HG03135 (cell line): ENCODE measurements around the gene FBXW9.
"Not testable (repeated sequence)": the region's sequence is repeated elsewhere in the genome, so short reads cannot be mapped to it uniquely, and the experiment has no call there.

Experiments
- ATAC-seq: cut with Tn5 transposase; IDR thresholded peaks from one replicate; pipeline ENCODE4 v1.9.1; 2021; ENCODE audit warnings: mild to moderate bottlenecking, moderate library complexity; ENCODE audit not compliant: unreplicated experiment

The FBXW9 gene

DNA sequence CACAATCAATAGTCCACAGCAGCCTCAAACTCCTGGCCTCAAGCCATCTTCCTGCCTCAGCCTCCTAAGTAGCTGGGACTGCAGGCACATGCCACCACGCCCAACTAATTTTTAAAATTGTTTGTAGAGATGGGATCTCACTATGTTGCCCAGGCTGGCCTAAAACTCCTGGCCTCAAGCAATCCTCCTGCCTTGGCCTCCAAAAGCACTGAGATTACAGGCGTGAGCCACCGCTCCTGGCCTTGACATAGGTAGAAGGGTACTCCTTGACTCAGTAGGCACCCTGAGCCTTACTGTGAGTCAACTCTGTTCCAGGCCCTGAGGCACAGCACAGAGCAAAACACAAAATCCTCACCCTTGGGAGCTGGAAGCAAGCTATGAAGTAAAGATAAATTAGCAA is 19.5 kb upstream of the FBXW9 start:
- ATAC-seq = no peak

DNA sequence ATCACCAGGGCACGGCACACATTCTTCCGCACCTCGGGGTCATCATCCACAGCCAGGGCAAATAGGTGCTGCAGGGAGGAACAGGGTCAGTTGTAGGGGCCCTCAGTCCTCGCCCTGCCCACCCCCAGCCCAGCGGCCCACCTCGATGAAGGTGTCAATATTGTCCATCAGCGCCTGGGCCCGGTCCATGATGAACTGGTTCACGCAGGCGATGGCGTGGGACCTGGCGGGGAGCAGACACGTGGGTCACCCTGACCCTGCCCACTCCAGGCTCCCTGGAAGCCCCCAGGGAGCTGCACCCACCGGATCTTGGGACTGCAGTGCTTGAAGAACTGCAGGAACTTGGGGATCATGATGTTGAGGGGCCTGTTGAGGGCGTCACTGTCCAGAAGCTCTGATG is 18.7 kb upstream of the FBXW9 start:
- ATAC-seq = no peak

DNA sequence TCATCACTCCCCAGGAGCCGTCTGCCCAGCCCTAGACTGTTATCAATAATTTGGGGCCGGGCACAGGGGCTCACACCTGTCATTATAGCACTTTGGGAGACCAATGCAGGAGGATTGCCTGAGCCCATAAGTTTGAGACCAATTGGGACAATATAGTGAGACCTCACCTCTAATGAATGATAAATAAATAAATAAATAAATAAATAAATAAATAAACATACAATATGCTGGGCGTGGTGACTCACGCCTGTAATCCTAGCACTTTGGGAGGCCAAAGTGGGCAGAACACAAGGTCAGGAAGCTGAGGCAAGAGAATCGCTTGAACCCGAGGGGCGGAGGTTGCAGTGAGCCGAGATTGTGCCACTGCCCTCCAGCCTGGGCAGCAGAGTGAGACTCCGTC is 16.9 kb upstream of the FBXW9 start:
- not testable (repeated sequence) for ATAC-seq

DNA sequence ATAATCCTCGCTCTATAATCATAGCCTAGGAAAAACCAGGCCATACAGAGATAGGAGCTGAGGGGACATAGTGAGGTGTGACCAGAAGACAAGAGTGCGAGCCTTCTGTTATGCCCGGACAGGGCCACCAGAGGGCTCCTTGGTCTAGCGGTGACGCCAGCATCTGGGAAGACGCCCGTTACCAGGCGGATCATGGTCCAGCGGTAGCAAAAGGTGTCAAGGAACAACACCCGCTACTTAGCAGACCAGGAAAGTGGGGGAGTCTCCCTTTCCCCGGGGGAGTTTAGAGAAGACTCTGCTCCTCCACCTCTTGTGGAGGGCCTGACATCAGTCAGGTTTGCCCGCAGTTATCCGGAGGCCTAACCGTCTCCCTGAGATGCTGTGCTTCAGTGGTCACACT is 15.6 kb upstream of the FBXW9 start:
- not testable (repeated sequence) for ATAC-seq

DNA sequence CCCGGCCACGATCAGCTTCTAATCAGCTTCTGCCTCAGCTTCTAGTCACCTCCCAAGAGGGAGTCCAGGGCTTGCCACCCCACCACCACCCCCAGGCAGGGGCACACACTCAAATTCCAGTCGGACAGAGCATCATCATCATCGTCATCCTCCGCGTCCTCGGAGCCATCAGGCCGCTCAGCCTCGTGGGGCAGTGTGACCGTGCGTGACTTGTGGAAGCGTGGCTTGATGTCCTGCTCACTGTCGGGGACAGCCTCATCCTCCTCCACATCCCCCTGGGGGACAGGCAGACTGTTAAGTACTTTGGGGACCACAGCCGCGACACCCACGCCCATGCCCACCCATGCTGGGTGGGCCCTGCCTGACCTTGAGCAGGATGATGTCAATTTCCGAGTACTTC is 14.8 kb upstream of the FBXW9 start:
- no peak for ATAC-seq

DNA sequence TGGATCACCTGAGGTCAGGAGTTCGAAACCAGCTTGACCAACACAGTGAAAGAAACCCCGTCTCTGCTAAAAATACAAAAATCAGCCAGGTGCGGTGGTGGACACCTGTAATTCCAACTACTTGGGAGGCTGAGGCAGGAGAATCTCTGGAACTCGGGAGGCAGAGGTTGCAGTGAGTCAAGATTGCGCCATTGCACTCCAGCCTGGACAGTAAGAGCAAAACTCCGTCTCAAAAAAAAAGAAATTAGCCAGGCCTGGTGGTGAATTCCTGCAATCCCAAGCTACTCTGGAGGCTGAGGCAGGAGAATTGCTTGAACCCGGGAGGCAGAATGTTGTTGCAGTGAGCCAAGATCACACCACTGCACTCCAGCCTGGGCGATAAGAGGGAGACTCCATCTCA is 12.2 kb upstream of the FBXW9 start:
- no peak for ATAC-seq

DNA sequence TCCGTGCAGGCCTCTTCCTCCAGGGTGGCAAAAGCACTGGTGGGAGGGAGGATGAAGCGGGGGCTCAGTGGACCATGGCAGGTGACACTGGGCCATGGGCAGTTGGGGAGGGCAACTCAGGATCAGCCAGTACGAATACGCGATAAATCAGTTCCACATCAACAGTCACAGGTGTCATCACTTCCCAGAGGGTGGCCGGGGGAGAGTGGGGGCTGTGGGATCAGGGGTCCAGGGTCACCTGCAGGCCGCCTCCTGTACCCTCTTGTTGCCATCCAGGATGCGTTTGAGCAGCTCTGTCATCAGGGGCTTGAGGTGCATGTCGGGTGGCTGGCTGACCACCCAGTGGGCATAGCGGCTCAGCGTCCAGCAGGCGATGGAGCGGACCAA is 9.9 kb upstream of the FBXW9 start:
- ATAC-seq = no peak

DNA sequence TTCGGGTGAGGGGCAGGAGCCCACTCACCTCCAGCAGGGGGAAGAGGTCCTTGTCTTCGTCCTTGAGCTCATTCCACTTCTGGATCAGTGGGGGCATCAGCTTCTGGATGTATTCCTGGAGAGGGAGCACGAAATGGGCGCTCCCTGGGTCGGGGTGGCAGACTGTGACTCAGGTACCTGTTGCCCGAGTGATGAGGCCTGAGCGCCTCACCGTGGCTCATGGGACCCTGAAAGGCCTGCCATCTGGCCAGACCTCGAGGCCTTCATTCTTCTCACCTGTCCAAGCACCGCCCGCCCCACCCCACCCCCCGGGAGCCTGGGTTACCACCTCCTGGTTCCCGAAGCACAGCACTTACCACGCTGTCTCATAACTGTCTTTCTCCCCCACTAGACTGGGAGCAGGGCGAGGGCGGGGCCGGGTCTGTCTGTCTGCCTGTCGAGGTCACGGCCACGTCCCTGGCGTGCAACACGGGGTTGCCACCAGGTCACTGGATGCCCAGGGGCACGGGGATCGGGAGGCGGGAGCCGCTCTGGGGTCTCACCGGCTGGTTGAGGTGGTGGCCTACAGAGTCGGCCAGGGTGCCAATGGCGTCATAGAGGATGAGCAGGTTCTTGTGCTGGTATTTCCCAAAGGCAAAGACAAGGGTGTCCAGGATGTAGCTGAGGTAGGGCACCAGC is 9.4 kb upstream of the FBXW9 start:
- no peak for ATAC-seq

DNA sequence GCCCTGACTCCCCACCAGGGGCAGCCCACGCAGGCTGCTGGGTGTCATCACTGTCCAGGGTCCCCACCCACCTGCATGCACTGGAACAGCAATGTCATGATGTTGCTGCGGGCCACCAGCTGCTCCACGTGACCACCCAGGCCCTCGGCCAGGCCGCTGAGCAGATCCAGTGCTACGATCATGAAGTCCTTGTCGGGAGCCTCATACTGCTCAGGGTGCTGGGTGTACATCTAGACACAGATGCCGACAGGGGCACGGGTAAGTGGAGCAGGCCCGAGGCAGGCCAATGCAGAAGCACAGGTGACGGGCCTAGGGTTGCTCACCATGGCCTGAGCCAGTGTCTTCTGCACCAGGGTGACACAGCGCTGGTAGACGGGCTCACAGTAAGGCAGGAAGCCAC is 8.7 kb upstream of the FBXW9 start:
- ATAC-seq = no peak

DNA sequence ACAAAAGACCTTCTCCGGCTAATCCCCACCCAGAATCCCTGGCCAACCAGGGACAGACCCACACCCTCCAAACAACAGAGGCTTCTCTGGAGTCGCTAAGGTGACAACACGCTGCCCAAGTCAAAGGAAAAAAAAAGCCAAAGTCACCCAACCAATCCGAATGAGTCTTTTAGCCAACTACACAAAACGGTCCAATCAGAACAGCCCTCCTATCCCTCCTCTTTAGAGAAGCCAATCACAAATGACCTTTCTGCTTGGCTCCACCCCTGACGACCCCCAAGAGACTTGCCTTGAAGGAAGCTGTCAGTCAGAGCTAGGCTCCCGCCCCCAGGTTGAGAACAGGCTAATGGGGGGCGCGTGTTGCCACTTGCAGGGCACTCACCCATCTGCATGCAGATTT is 6.6 kb upstream of the FBXW9 start:
- ATAC-seq = no peak

DNA sequence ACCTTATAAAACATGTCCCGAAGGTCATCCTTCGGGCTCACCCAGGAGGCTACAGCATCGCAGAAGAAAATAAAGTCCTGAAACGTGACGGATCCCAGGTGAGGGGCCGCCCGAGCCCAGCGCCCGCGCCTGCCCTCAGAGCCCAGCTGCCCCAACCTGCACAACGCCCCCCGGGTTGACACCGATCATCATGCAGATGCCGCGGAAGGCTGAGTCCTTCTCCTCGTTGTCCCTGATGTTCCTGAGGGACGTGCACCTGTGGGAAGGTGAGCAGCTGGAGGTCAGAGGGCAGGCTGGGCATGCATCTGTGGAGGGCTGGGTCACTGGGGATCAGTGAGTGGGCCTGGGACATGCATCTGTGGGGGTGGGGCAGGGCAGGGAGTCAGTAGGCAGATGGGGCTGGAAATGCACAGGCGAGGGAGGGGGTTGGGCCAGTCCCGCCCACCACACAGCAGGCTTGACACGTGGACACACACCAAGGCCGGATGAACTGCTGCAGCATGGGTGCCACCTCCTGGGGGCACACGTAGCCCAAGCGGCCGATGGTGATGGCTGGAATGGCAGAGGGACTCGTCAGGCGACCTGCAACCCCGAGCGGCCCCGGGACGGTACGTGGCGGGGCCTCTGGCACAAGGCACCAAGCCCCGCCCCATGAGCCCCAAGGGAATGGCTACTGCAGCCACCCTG is 5.3 kb upstream of the FBXW9 start:
- no peak for ATAC-seq

DNA sequence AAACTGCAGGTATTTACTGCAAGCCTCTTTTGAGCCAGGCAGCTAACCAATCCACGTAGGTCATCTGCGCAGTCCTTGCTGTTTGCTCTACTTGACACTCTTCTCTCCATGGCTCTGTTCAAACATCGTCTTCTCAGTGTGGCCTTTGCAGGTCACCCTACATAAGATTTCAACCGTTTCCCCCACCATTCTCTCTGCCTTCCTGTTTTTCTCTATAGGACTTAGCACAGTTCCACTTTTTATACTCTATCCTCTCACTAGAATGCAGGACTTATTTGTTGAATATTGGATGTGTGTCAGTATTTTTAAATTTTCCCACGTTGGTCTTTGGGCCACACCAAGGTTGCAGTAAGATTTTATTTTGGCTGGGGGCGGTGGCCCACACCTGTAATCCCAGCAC is 1.7 kb upstream of the FBXW9 start:
- no peak for ATAC-seq

DNA sequence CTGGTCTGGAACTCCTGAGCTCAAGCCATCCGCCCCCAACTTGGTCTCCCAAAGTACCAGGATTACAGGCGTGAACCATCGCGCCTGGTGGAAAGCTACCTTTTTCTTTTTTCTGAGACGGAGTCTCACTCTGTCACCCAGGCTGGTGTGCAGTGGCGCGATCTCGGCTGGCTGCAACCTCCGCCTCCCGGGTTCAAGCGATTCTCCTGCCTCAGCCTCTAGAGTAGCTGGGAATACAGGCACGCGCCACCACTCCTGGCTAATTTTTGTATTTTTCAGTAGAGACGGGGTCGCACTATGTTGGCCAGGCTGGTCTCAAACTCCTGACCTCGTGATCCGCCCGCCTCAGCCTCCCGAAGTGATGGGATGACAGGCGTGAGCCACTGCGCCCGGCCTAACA is 994 bp upstream of the FBXW9 start:
- not testable (repeated sequence) for ATAC-seq

DNA sequence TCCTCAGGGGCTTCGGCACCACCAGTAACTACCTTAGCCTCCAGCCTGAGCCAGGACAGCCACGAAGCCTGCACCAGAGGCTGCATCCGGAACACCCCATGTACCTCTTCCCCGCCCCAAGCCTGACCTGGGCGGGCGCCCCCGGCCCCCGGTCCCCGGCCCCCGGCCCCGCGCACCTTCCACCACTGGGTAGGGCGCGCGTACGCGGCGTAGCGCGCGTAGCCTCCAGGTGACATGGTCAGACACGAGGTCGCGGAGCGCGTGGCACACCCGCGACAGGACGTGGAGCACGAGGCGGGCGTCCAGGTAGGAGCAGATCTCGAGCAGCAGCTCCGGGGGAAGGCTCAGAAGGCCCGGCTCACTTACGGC is 450 bp downstream of the FBXW9 start:
- peak; percentile 16 for ATAC-seq

DNA sequence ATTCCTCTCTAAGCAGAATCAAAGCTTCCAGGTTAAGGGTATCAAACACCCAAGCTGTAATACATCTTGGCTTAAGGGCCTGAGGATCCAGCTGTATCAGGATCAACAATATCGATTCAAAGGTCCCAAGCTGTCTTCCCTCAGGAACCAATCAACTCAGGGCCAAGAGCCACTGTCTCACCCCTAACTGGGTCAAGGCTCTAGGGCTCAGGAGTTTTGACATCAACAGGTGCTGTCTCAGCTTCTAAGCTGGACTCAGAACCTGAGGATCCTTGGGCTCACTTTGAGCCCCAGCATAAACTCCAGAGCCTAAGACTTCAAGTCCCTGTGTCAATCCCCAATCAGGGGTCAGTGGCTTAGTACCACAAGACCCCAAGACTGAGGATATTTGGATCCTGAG is 917 bp downstream of the FBXW9 start:
- ATAC-seq = no peak

DNA sequence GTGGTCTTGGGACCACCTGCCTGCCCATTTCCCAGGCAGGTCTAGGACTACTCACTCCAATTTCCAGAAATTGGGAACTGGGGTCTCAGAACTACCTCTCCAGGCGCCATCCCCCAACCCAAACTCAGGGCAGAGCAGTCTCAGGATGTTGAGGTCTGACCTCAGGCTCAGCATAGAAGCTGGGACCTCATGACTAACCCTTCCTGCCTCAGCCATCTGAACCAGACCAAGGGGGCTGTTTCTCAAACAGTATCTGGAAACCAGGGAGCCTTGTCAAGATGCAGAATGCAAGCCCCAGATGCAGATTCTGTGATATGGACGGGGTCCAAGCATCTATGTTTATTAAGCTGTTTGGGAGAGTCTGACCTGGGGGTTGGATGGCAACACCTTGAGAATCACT is 1.3 kb downstream of the FBXW9 start:
- no peak for ATAC-seq

DNA sequence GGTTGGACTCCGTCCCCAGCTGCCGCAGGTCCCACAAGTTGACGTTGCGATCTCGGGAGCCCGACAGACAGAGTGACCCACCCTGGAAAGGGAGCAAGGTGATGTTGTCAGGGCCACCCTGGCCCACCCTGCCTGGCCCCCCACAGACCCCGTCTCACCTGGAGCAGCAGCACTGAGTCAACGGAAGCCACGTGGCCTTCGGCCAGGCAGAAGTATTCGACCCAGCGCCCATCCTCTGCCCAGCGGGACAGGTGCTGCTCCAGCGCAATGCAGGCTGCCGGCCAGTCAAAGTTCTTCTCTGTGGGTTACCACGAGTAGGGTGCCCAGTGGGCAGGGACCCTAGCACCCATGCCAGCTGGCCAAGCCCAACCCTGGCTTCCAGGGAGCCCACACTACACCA is 1.8 kb downstream of the FBXW9 start:
- no peak for ATAC-seq

DNA sequence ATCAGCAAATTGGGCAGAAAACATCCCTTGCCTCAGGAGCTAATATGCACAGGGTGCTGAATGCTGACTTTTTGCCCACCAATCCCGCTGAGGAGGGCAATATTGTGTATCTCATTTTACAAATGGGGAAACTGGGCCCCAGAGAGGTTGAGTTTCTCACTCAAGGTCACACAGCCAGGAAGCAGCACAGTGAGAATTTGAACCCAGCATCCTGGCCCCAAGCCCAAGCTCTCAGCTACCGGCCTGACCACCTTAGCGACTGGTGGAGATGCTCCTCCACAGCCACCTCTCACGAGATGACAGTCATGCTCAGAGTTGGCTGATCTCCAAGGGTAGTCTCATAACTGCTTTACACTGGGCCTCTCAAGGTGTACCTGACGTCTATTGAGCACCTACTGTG is 3.5 kb downstream of the FBXW9 start:
- ATAC-seq = no peak

DNA sequence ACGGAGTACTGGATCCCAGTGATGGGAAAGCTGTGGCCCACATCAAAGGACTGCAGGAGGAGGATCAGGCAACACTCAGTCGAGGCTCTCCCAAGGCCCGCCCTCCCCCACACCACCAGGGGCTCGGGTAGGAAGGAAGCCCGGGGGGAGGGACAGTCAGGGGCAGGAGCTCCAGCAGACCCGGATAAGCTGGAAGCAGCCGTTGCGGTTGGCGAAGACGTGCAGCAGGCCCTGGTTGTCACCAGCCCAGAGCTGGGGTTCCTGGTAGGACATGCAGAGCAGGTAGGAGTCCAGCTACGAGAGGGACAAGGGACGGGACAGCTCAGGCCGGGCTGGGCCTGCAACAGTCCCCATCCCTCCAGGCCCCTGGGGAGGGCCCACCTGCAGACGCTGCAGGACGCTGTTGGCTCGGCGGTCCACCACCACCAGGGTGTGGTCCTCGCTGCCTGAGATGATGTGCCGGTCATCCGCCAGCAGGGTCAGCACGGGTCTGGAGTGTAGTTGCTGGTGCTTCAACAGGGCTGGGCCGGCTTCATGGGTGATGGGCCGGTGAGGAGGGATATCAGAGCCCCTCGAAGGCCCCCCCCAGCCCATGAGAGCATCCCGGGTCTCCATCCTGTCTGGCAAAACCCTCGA is 6.7 kb downstream of the FBXW9 start:
- no peak for ATAC-seq

DNA sequence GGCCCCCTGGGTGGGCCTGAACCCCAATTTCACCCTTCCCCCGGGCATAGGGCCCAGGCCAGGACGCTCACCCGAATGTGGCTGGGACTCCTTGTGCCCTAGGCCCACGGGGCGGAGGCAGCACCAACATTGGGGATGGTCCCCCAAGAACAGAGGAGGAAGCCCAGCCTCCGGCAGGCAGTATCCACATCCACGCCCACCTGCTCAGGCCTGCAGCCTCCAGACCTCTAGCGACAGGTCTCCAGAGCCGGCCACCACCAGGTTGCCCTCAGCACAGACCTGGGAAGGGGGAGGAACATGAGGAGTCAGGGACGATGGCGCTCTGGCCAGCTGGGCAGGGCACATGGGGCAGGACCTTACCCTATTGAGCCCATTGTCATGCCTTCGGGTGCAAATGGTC is 7.4 kb downstream of the FBXW9 start:
- no peak for ATAC-seq

DNA sequence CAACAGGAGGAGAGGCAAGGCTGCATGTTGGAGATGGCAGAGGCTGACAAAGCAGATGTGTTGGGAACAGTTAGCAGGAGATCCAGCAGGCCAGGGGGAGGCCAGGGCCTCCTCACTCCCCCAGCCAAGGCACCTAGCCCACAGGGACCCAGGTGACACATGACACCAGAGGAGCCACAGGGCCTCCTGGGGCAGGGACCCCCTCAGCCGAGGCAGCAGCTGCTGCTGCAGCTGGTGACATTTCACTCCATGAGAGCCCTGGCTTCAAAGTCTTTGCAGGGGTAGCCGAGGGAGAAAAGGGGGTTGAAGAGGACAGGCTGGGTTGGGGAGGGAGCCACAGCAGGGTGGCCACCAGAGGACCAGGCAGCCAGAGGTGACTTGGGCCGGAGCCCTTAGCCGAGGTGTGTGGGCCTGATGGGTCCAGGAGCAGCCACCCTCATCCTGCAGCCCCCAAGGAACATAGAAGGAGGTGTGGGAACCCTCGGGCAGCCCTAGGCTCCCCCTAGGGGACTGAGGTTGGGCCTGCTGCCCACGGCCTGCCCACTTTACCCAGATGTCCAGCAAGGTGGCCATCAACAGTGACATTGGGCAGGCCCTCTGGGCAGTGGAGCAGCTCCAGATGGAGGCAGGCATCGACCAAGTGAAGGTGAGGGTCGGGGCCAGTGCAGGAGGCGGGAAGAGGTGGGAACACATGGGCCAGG is 8.8 kb downstream of the FBXW9 start, which contains the start of gene GNG14:
TSS of gene GNG14 (plus strand) at position 503 of the 701 bp plus-strand sequence. CDS start at position 554, 51 bp downstream.
- no peak for ATAC-seq

DNA sequence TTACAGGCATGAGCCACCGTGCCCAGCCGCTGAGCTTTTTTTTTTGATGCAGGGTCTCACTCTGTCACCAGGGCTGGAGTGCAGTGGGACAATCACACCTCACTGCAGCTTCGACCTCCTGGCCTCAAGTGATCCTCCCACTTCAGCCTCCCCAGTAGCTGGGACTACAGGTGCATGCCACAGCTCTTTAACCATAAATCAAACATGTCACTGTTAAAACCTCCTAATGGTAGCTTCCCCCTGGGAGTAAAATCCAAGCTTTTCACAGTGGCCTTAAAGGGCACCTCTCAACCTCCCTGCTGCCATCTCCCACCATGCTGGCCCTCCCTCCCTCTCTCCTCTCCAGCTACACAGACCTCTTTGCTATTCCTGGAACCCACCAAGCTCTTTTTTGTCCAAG is 10.6 kb downstream of the FBXW9 start:
- ATAC-seq = no peak
